Measurements from ENCODE around the gene NCKAP5. TPM values are rescaled to one million over a fixed set of nuclear protein-coding genes. Genes with fewer than 3 reads are reported as not detected.

Gene NCKAP5
- total RNA-seq, 1 donor from 2014 or later: 0.59 TPM

- no peak for DNase-seq (ENCODE audit: low read depth, low spot score)
These were observed 477.9 kb downstream of the NCKAP5 start for GRCh38 chr2:133090358-133090757.

GRCh38 chr2:133086176-133086575, 482.1 kb downstream of the NCKAP5 start:
- DNase-seq (ENCODE audit: low read depth, low spot score): no peak

GRCh38 chr2:133085646-133086045, 482.6 kb downstream of the NCKAP5 start:
- no peak for DNase-seq (ENCODE audit: low read depth, low spot score)

- DNase-seq (ENCODE audit: low read depth, low spot score): no peak
These were observed 486.2 kb downstream of the NCKAP5 start for GRCh38 chr2:133082034-133082433.

- DNase-seq (ENCODE audit: low read depth, low spot score): no peak
These were observed 487.4 kb downstream of the NCKAP5 start for GRCh38 chr2:133080822-133081221.

GRCh38 chr2:133078667-133079411, 489.4 kb downstream of the NCKAP5 start:
- DNase-seq (ENCODE audit: low read depth, low spot score): no peak

GRCh38 chr2:133077269-133077822, 490.9 kb downstream of the NCKAP5 start:
- DNase-seq (ENCODE audit: low read depth, low spot score): no peak

GRCh38 chr2:133072837-133073694, 495.2 kb downstream of the NCKAP5 start:
- no peak for DNase-seq (ENCODE audit: low read depth, low spot score)

- no peak for DNase-seq (ENCODE audit: low read depth, low spot score)
These were observed 504.5 kb downstream of the NCKAP5 start for GRCh38 chr2:133063775-133064174.

GRCh38 chr2:133062931-133063665, 505.2 kb downstream of the NCKAP5 start:
- DNase-seq (ENCODE audit: low read depth, low spot score): no peak

GRCh38 chr2:133061874-133062593, 506.2 kb downstream of the NCKAP5 start:
- no peak for DNase-seq (ENCODE audit: low read depth, low spot score)

- DNase-seq (ENCODE audit: low read depth, low spot score): no peak
These were observed 514.0 kb downstream of the NCKAP5 start for GRCh38 chr2:133054297-133054696.

GRCh38 chr2:133053541-133053940, 514.7 kb downstream of the NCKAP5 start:
- DNase-seq (ENCODE audit: low read depth, low spot score): no peak

- DNase-seq (ENCODE audit: low read depth, low spot score): no peak
These were observed 522.5 kb downstream of the NCKAP5 start for GRCh38 chr2:133045787-133046186.

- DNase-seq (ENCODE audit: low read depth, low spot score): no peak
These were observed 523.7 kb downstream of the NCKAP5 start for GRCh38 chr2:133044556-133044955.

- DNase-seq (ENCODE audit: low read depth, low spot score): no peak
These were observed 528.1 kb downstream of the NCKAP5 start for GRCh38 chr2:133040170-133040569.

GRCh38 chr2:133039531-133039930, 528.7 kb downstream of the NCKAP5 start:
- no peak for DNase-seq (ENCODE audit: low read depth, low spot score)

- no peak for DNase-seq (ENCODE audit: low read depth, low spot score)
These were observed 541.6 kb downstream of the NCKAP5 start for GRCh38 chr2:133026536-133027177.

- no peak for DNase-seq (ENCODE audit: low read depth, low spot score)
These were observed 543.3 kb downstream of the NCKAP5 start for GRCh38 chr2:133025004-133025403.

Data from pulmonary artery endothelial cell (primary cell).